Right renal cortex interstitium (tissue), 3 donors: ENCODE data around the gene TMEM106A. TPM values are rescaled to one million over a fixed set of nuclear protein-coding genes. Genes with fewer than 3 reads are reported as not detected.

Experiments used
- polyA plus RNA-seq, 3 donors: library from polyadenylated mRNA; unstranded; fragments of 120-200 nt; gene quantifications; one replicate each; pipeline ENCODE4 v1.2.1, GENCODE V29; 2013; ENCODE audit not compliant: insufficient read length in 3 of 3

Gene TMEM106A
- polyA plus RNA-seq, 3 donors = 13.0 to 18.4 (median 15.2) TPM

Other genes with a start within 250 kb of the TMEM106A start
- 10 to 100 TPM; 53.2 to 55.5 (median 54.0) TPM for gene AARSD1, start 247.4 kb upstream of the TMEM106A start, polyA plus RNA-seq
- 1 to 10 TPM; 1.8 to 2.3 (median 1.9) TPM for gene PTGES3L, start 231.8 kb upstream of the TMEM106A start, polyA plus RNA-seq
- 10 to 100 TPM; 15.9 to 16.6 (median 16.5) TPM for gene RUNDC1, start 231.3 kb upstream of the TMEM106A start, polyA plus RNA-seq
- 1,000 to 10,000 TPM; 1,375 to 1,510 (median 1,475) TPM for gene RPL27, start 213.5 kb upstream of the TMEM106A start, polyA plus RNA-seq
- 10 to 100 TPM in 2 of 3 donors, 1 to 10 TPM in 1; 9.2 to 12.7 (median 10.5) TPM for gene IFI35, start 205.1 kb upstream of the TMEM106A start, polyA plus RNA-seq
- 100 to 1,000 TPM; 125 to 133 (median 133) TPM for gene VAT1, start 189.5 kb upstream of the TMEM106A start, polyA plus RNA-seq
- gene RND2, start 186.6 kb upstream of the TMEM106A start, polyA plus RNA-seq = 1 to 10 TPM; 3.1 to 4.0 (median 3.5) TPM
- gene BRCA1, start 86.5 kb upstream of the TMEM106A start, polyA plus RNA-seq = 10 to 100 TPM; 14.3 to 20.5 (median 20.2) TPM
- 100 to 1,000 TPM; 121 to 135 (median 125) TPM for gene NBR1, start 40.7 kb upstream of the TMEM106A start, polyA plus RNA-seq
- gene CCDC200, start 16.7 kb downstream of the TMEM106A start, polyA plus RNA-seq = 1 to 10 TPM; 5.7 to 7.2 (median 6.2) TPM
- gene RNU2-1, start 22.1 kb downstream of the TMEM106A start, polyA plus RNA-seq = 1 to 10 TPM in 1 of 3 donors, not detected in 2; 1.1 TPM
- gene ARL4D, start 187.1 kb downstream of the TMEM106A start, polyA plus RNA-seq = 1 to 10 TPM; 8.2 to 8.6 (median 8.5) TPM